Osteocyte (in vitro differentiated cells): ENCODE measurements around the gene APLNR. TPM values are rescaled to one million over a fixed set of nuclear protein-coding genes. Genes with fewer than 3 reads are reported as not detected.

ENCODE experiments used
- DNase-seq: peaks from one replicate; pipeline ENCODE4 v3.0.0; 2021; ENCODE audit warnings: mixed read lengths; ENCODE audit not compliant: unreplicated experiment; ENCODE audit errors: extremely low spot score
- H3K27ac Mint-ChIP-seq: one replicate; pipeline ENCODE4 v1.8.0; 2021; ENCODE audit warnings: mild to moderate bottlenecking, mixed read lengths; ENCODE audit not compliant: unreplicated experiment
- H3K27me3 Mint-ChIP-seq: one replicate; pipeline ENCODE4 v1.8.0; 2021; ENCODE audit warnings: mixed read lengths; ENCODE audit not compliant: unreplicated experiment
- H3K36me3 Mint-ChIP-seq: one replicate; pipeline ENCODE4 v1.8.0; 2021; ENCODE audit warnings: mixed read lengths; ENCODE audit not compliant: unreplicated experiment
- H3K4me1 Mint-ChIP-seq: one replicate; pipeline ENCODE4 v1.8.0; 2021; ENCODE audit warnings: mixed read lengths; ENCODE audit not compliant: unreplicated experiment
- H3K4me3 Mint-ChIP-seq: one replicate; pipeline ENCODE4 v1.8.0; 2021; ENCODE audit warnings: mild to moderate bottlenecking, moderate library complexity, mixed read lengths; ENCODE audit not compliant: unreplicated experiment
- H3K9me3 Mint-ChIP-seq: one replicate; pipeline ENCODE4 v1.8.0; 2021; ENCODE audit warnings: mixed read lengths; ENCODE audit not compliant: unreplicated experiment
- CTCF ChIP-seq: fragments of 200-600 bp; sonication (generic); IDR thresholded peaks from 2 replicates; pipeline ENCODE4 v1.5.0; 2021; ENCODE audit warnings: antibody characterized with exemption, mild to moderate bottlenecking, moderate library complexity
- total RNA-seq: library from RNA; stranded (reverse); gene quantifications from 2 replicates; pipeline ENCODE4 v1.2.1, GENCODE V29; 2021

APLNR gene
- total RNA-seq, 1 donor from 2014 or later = not detected

DNA sequence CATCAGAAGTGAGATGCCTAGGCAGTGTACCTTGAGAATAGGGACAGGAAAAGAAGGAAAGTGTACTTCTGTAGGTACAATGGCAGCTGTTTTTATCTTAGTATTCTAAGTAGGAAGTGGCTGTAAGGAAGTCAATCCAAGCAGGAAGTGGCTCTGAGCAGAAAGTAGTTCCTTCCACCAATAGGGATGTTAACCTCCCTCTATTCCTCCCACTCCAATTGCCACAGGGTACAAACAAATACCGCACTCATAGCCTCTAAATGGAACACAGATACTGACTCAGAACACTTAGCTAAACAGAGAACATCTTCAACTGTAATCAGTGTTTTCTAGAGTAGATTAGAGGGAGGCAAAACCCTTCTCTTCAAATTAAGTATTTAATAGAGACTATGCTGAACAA, 44.7 kb downstream of the APLNR start:
- Mint-ChIP-seq H3K4me1 (no peaks in the 10 kb centered on the region), H3K9me3 (no peaks in the 10 kb centered on the region), H3K36me3 (no peaks in the 10 kb centered on the region), H3K4me3 (no peak overlapping the region), H3K27ac (no peak overlapping the region), H3K27me3 (no peaks in the 10 kb centered on the region)
- DNase-seq = no peak
- no peak for TF ChIP-seq CTCF

DNA sequence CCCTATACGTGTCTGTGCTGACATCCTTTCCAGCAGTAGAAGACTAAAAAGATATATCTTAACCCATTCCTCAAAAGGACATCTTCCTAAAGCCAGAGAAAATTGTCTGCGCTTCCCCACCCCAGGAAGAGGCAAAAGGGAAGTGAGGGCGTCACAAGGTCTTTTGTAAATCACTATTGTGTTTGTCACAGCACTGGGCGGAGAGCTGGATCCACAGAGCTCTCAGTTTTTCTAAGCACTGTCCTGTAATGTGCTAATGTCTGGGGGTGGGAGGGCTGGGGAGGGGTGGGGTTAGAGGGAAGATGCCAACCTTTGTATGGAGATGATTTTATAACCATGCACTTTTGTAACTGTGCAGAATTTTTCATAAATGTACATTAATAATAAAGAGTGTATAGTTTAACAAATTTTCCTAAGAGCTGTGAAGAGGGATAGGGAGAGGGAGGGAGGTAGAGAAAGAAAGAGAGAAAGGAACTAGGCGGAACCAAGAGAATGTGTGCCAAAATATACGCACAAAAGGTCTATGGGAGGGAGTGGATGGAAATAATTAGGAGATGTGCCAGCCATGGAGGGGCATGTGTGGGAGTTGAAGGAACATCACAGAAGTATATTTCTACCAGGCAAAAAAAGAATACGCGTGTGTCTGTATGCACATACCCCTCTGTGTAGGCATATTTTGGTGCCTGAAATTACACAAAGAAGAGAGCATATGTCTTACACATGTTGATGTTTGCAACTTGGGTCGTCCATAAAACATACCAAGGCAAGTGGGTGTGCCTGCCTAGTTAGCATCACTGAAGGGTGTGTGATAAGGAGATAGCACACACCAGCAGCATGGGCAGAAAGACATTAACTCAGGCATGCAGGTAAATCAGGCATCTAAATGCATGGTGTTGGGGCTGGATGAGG, 45.5 kb downstream of the APLNR start:
- Mint-ChIP-seq H3K36me3 (no peaks in the 10 kb centered on the region), H3K4me3 (no peak overlapping the region), H3K27ac (no peak overlapping the region), H3K9me3 (no peaks in the 10 kb centered on the region), H3K27me3 (no peaks in the 10 kb centered on the region), H3K4me1 (no peaks in the 10 kb centered on the region)
- DNase-seq = no peak
- TF ChIP-seq CTCF = no peak

- TF ChIP-seq CTCF = no peak
- DNase-seq = no peak
- Mint-ChIP-seq H3K27me3 (no peaks in the 10 kb centered on the region), H3K27ac (no peak overlapping the region), H3K36me3 (no peaks in the 10 kb centered on the region), H3K4me3 (no peak overlapping the region), H3K4me1 (no peaks in the 10 kb centered on the region), H3K9me3 (no peaks in the 10 kb centered on the region)
Measured at GRCh38 chr11:57190548-57190947, 46.5 kb downstream of the APLNR start.

Other genes with a start within 250 kb of the APLNR start
- gene OR5AK2, start 248.3 kb downstream of the APLNR start, total RNA-seq = not detected in 2 replicates
- not detected in 2 replicates for gene LRRC55, start 55.3 kb downstream of the APLNR start, total RNA-seq
- gene TNKS1BP1, start 87.7 kb upstream of the APLNR start, total RNA-seq = 152 and 169 TPM in 2 replicates
- 97.4 and 99.4 TPM in 2 replicates for gene SSRP1, start 98.6 kb upstream of the APLNR start, total RNA-seq
- gene P2RX3, start 101.1 kb upstream of the APLNR start, total RNA-seq = not detected in 2 replicates
- gene PRG3, start 143.9 kb upstream of the APLNR start, total RNA-seq = not detected in 2 replicates
- gene PRG2, start 153.4 kb upstream of the APLNR start, total RNA-seq = not detected in 2 replicates
- 14.9 and 17.1 TPM in 2 replicates for gene SLC43A3, start 189.9 kb upstream of the APLNR start, total RNA-seq
- gene RTN4RL2, start 223.3 kb upstream of the APLNR start, total RNA-seq = 0.81 and 0.84 TPM in 2 replicates